Progenitor cell of endocrine pancreas (in vitro differentiated cells): ENCODE data around the gene KAT6B. TPM values are rescaled to one million over a fixed set of nuclear protein-coding genes. Genes with fewer than 3 reads are reported as not detected.

Experiments
- DNase-seq: peaks from one replicate; pipeline ENCODE4 v3.0.0; 2021; ENCODE audit warnings: low spot score; ENCODE audit not compliant: unreplicated experiment
- H3K27ac Mint-ChIP-seq: 2 replicates; pipeline ENCODE4 v1.8.0; 2021; ENCODE audit warnings: mild to moderate bottlenecking, moderate library complexity, mixed read lengths
- H3K27me3 Mint-ChIP-seq: 2 replicates; pipeline ENCODE4 v1.8.0; 2021; ENCODE audit warnings: mixed read lengths
- H3K36me3 Mint-ChIP-seq: 2 replicates; pipeline ENCODE4 v1.8.0; 2022; ENCODE audit warnings: mixed read lengths; ENCODE audit not compliant: insufficient read depth
- H3K4me1 Mint-ChIP-seq: 2 replicates; pipeline ENCODE4 v1.8.0; 2021; ENCODE audit warnings: low read depth, mixed read lengths
- H3K4me3 Mint-ChIP-seq: 2 replicates; pipeline ENCODE4 v1.8.0; 2021; ENCODE audit warnings: low read depth, mild to moderate bottlenecking, moderate library complexity, mixed read lengths
- H3K9me3 Mint-ChIP-seq: 2 replicates; pipeline ENCODE4 v1.8.0; 2021; ENCODE audit warnings: low read depth, mixed read lengths
- total RNA-seq: library from RNA; stranded (reverse); gene quantifications from 2 replicates; pipeline ENCODE4 v1.2.1, GENCODE V29; 2021
- TF ChIP-seq, protein P1 (sequence below): fragments of 200-600 bp; sonication (generic); IDR thresholded peaks from one replicate; pipeline ENCODE4 v1.5.0; 2021; ENCODE audit warnings: antibody characterized with exemption, mild to moderate bottlenecking; ENCODE audit not compliant: unreplicated experiment

The KAT6B gene
- total RNA-seq, 1 donor from 2014 or later: 75.4 TPM

DNA sequence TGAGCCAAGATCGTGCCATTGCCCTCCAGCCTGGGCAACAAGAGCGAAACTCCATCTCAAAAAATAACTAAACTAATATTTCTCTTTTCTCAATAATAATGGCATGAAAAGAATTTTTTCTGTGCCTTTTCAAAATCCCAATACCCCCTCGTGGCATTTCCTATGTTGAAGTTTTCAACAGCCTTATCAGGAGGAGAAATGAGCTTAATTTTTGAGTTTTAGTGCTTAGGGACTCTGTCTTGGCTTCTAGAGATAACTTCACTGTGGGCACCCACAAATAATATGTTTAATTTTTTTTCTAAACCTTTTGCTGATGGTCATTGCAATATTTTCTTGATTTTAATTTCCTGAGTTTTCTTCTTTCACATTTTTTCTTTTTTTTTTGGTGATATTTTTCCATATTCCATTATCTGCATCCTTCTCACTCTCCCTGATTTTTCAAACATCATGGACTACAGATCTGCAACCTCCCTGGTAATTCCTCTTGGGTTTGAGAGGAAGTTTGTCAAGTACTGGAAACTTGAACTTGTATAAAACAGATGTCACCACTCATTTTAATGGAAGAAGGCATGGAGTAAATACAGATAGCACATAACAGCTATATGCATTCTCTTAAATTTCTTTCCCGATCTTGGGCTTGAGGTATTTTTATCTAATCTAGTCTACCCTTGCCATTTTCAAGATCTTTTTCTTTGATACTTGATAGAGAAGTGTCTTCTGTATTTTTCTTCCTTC, 84.0 kb downstream of the KAT6B start:
- TF ChIP-seq, protein P1, sequence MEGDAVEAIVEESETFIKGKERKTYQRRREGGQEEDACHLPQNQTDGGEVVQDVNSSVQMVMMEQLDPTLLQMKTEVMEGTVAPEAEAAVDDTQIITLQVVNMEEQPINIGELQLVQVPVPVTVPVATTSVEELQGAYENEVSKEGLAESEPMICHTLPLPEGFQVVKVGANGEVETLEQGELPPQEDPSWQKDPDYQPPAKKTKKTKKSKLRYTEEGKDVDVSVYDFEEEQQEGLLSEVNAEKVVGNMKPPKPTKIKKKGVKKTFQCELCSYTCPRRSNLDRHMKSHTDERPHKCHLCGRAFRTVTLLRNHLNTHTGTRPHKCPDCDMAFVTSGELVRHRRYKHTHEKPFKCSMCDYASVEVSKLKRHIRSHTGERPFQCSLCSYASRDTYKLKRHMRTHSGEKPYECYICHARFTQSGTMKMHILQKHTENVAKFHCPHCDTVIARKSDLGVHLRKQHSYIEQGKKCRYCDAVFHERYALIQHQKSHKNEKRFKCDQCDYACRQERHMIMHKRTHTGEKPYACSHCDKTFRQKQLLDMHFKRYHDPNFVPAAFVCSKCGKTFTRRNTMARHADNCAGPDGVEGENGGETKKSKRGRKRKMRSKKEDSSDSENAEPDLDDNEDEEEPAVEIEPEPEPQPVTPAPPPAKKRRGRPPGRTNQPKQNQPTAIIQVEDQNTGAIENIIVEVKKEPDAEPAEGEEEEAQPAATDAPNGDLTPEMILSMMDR: no peak

DNA sequence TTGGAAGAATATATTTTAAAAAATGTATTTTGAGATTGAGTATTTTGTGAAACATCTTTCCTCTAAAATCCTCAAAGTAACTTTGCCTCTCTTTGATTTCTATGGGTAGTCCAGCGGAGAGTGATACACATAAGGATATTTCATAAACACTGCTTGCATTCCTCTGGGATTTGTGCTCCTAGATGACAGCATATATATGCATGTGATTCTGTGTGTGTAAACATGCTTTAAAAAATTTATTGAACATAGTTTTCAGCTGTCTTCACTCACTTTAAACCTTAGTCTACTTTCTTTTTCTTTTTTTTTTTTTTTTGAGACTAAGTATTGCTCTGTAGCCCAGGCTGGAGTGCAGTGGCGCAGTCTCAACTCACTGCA, 84.6 kb downstream of the KAT6B start:
- no peak overlapping the region for H3K4me3 Mint-ChIP-seq
- H3K4me1 Mint-ChIP-seq: peaks cover 3% of the 10 kb centered on the region
- TF ChIP-seq, protein P1: no peak
- no peaks in the 10 kb centered on the region for H3K36me3 Mint-ChIP-seq
- H3K27ac Mint-ChIP-seq: no peak overlapping the region
- no peaks in the 10 kb centered on the region for H3K9me3 Mint-ChIP-seq
- no peak for DNase-seq
- no peaks in the 10 kb centered on the region for H3K27me3 Mint-ChIP-seq

More for the DNA sequence above, 84.0 kb downstream of the KAT6B start:
- Mint-ChIP-seq H3K4me1 (peaks cover 3% of the 10 kb centered on the region), H3K27ac (no peak overlapping the region), H3K36me3 (no peaks in the 10 kb centered on the region), H3K9me3 (no peaks in the 10 kb centered on the region), H3K4me3 (no peak overlapping the region), H3K27me3 (no peaks in the 10 kb centered on the region)
- DNase-seq: no peak

DNA sequence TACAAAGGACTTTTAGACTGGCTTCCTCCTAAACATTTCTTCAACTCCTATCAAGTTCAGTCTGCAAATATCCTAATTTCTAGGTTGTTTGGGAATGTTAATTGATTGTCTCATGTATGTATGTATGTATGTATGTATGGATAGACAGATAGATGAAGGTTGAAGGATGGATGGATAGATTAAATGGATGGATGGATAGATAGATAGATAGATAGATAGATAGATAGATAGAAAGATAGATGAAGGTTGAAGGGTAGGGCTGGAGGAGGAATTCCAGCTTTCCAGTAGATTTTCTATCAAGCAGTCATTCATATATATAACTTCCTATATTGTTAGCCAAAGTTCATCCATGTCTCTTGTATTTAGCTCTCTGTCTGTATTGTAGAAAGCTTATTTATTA, 85.8 kb downstream of the KAT6B start:
- no peaks in the 10 kb centered on the region for H3K36me3 Mint-ChIP-seq
- H3K4me1 Mint-ChIP-seq: peaks cover 3% of the 10 kb centered on the region
- H3K9me3 Mint-ChIP-seq: no peaks in the 10 kb centered on the region
- H3K27me3 Mint-ChIP-seq: no peaks in the 10 kb centered on the region
- TF ChIP-seq, protein P1: no peak
- DNase-seq: no peak
- no peak overlapping the region for H3K4me3 Mint-ChIP-seq
- no peak overlapping the region for H3K27ac Mint-ChIP-seq

DNA sequence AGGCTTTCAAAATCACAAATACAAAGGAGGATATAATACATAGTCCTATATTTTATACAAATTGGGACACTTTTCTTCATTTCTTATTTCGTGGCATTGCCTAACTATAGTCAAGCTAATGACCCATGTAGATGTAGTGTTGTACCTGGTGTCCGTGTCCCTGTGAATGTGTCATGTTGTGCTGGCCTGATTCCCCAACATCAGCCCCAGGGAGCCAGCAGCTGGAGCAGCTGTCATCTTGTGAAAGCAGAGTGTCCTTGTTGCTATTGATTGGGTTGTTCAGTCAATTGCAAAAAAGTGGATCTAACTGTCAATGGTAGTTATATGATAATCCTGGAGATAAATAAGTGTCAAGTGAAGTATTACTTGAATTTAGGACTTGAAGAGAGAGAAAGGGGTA, 86.3 kb downstream of the KAT6B start:
- no peak overlapping the region for H3K27ac Mint-ChIP-seq

DNA sequence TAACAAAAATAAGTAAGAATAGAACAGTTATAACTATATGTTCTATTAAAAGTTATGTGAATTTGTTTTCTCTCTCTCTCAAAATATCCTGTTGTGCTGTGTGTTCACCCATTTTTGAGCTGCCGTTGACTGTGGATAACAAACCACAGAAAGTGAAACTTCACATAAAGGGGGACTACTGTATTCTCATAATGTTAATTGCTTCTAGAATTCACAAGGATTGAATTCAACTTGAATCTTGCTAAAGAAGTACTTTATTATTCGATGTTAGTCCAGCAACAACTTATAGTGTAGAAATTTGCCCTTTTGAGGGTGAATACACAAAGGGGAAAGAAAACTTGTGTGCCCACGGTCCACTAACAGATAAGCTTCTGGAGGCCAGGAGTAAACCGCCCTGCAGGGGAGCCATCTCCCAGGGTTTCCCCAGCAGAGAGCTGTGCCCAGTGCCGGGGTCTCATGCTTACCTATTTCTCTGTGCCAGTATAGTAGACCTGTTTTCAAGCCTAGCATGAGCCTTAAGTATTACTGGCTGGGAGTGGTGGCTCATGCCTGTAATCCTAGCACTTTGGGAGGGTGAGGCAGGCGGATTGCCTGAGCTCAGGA, 87.1 kb downstream of the KAT6B start:
- TF ChIP-seq, protein P1: no peak
- Mint-ChIP-seq H3K9me3 (no peaks in the 10 kb centered on the region), H3K27me3 (no peaks in the 10 kb centered on the region), H3K36me3 (peaks cover 4% of the 10 kb centered on the region), H3K4me1 (peaks cover 8% of the 10 kb centered on the region), H3K27ac (no peak overlapping the region), H3K4me3 (no peak overlapping the region)
- no peak for DNase-seq

More for the DNA sequence above, 86.3 kb downstream of the KAT6B start:
- Mint-ChIP-seq H3K36me3 (peaks cover 2% of the 10 kb centered on the region), H3K4me3 (no peak overlapping the region), H3K4me1 (peaks cover 8% of the 10 kb centered on the region), H3K9me3 (no peaks in the 10 kb centered on the region), H3K27me3 (no peaks in the 10 kb centered on the region)
- no peak for DNase-seq
- TF ChIP-seq, protein P1: no peak
